HCT116 (cell line): ENCODE measurements around the gene ANXA4. TPM values are rescaled to one million over a fixed set of nuclear protein-coding genes. Genes with fewer than 3 reads are reported as not detected.
A peak's percentile ranks its signal among the peaks of the same experiment; 100 is the strongest.

ENCODE experiments used
- ATAC-seq: fragments of 200-7000 bp; cut with Tn5 transposase; 2 replicates; pipeline ENCODE4 v1.9.1; 2020; ENCODE audit warnings: mild to moderate bottlenecking, moderate library complexity
- BruUV-seq: library from RNA; stranded (reverse); fragments of 400-500 nt; replicated peaks from 2 replicates; lab custom pipeline; 2021; lab: Mats Ljungman, UMichigan
- CTCF ChIA-PET: fragments of 300-600 bp; sonication (Branson Sonifier 250); formaldehyde crosslinking; loops from one replicate; lab custom pipeline; 2021; ENCODE audit warnings: antibody characterized with exemption; lab: Charles Lee
- POLR2A ChIA-PET: fragments of 300-600, 350-600 bp; sonication (Branson Sonifier 250); formaldehyde crosslinking; loops from one replicate; lab custom pipeline; 2021; ENCODE audit warnings: antibody characterized with exemption; lab: Charles Lee
- RAD21 ChIA-PET, 2 experiments: fragments of 300-600 bp; sonication (Branson Sonifier 250); formaldehyde crosslinking; loops; one replicate each; lab custom pipeline; 2023; ENCODE audit warnings: low total read pairs in 2 of 2; ENCODE audit not compliant: uncharacterized antibody in 2 of 2, unreplicated experiment in 2 of 2, low non-redundant PET in 1 of 2; lab: Charles Lee
- DNase-seq: peaks from one replicate; pipeline ENCODE4 v3.0.0-alpha.2; 2010; ENCODE audit warnings: low read depth, low spot score
- H2AFZ ChIP-seq: fragments of 200-600 bp; shearing (Covaris generic), sonication (generic); 2 replicates; pipeline ENCODE4 v1.6.1; 2017; ENCODE audit warnings: low read depth, mixed run types, mixed read lengths, antibody characterized with exemption, low read length; ENCODE audit not compliant: poor library complexity, severe bottlenecking
- H3K27ac ChIP-seq: 2 replicates; pipeline ENCODE4 v1.5.1; 2012; ENCODE audit warnings: low read depth, low read length
- H3K27me3 ChIP-seq: fragments of 200-600 bp; sonication (generic); 2 replicates; pipeline ENCODE4 v1.6.1; 2016; ENCODE audit warnings: mixed run types, low read length, mixed read lengths; ENCODE audit not compliant: insufficient read depth
- H3K36me3 ChIP-seq, 2 experiments: fragments of 200-500 bp in 1 of 2; fragments of 200-600 bp in 1 of 2; sonication (Bioruptor generic) in 1 of 2; sonication (generic) in 1 of 2; 2 replicates each; pipeline versions ENCODE4 v1.5.1 to v1.6.1; 2014 to 2016; ENCODE audit warnings: low read length in 2 of 2, inconsistent platforms in 1 of 2, mixed read lengths in 1 of 2, mixed run types in 1 of 2; ENCODE audit not compliant: insufficient read depth in 2 of 2, control insufficient read depth in 1 of 2
- H3K4me1 ChIP-seq, 2 experiments: fragments of 200-600 bp in 1 of 2; sonication (generic) in 1 of 2; 2 replicates each; pipeline versions ENCODE4 v1.5.1 to v1.6.1; 2012 to 2017; ENCODE audit warnings: low read length in 2 of 2, inconsistent platforms in 1 of 2, mild to moderate bottlenecking in 1 of 2, mixed read lengths in 1 of 2, mixed run types in 1 of 2, moderate library complexity in 1 of 2; ENCODE audit not compliant: insufficient read depth in 2 of 2, control insufficient read depth in 1 of 2
- H3K4me2 ChIP-seq: fragments of 200-600 bp; sonication (generic); 2 replicates; pipeline ENCODE4 v1.6.1; 2017; ENCODE audit warnings: mixed run types, low read length, mixed read lengths
- H3K4me3 ChIP-seq, 2 experiments: fragments of 200-600 bp in 1 of 2; sonication (generic) in 1 of 2; replicated peaks in 1 of 2; 2 replicates each; pipeline ENCODE4 v1.5.1; 2011 to 2016; ENCODE audit warnings: low read length in 2 of 2, control low read depth in 1 of 2, low read depth in 1 of 2, mild to moderate bottlenecking in 1 of 2, mixed read lengths in 1 of 2, mixed run types in 1 of 2
- H3K79me2 ChIP-seq: fragments of 200-600 bp; sonication (generic); 2 replicates; pipeline ENCODE4 v1.6.1; 2017; ENCODE audit warnings: mild to moderate bottlenecking, mixed run types, low read length, moderate library complexity, mixed read lengths; ENCODE audit not compliant: insufficient read depth
- H3K9ac ChIP-seq: fragments of 200-600 bp; sonication (generic); 2 replicates; pipeline ENCODE4 v1.6.1; 2016; ENCODE audit warnings: low read length, mixed read lengths
- H3K9me2 ChIP-seq: fragments of 200-600 bp; sonication (generic), shearing (Covaris generic); 2 replicates; pipeline ENCODE4 v1.6.1; 2017; ENCODE audit warnings: mixed run types, mild to moderate bottlenecking, moderate library complexity; ENCODE audit not compliant: insufficient read depth
- H3K9me3 ChIP-seq, 2 experiments: fragments of 200-500 bp in 1 of 2; fragments of 200-600 bp in 1 of 2; sonication (Bioruptor generic) in 1 of 2; sonication (generic) in 1 of 2; 2 replicates each; pipeline ENCODE4 v1.6.1; 2014 to 2017; ENCODE audit warnings: low read length in 2 of 2, mixed read lengths in 2 of 2, inconsistent platforms in 1 of 2, low read depth in 1 of 2, mild to moderate bottlenecking in 1 of 2, mixed run types in 1 of 2, moderate library complexity in 1 of 2; ENCODE audit not compliant: control insufficient read depth in 1 of 2, insufficient read depth in 1 of 2
- H4K20me1 ChIP-seq: fragments of 200-600 bp; sonication (generic), shearing (Covaris generic); 2 replicates; pipeline ENCODE4 v1.6.1; 2017; ENCODE audit warnings: mixed run types, mild to moderate bottlenecking, moderate library complexity; ENCODE audit not compliant: insufficient read depth
- ATF3 ChIP-seq: IDR thresholded peaks from 2 replicates; pipeline ENCODE4 v1.6.1; 2012
- CBX3 ChIP-seq: IDR thresholded peaks from 2 replicates; pipeline ENCODE4 v1.6.1; 2012; ENCODE audit warnings: low read depth
- CEBPB ChIP-seq: IDR thresholded peaks from 2 replicates; pipeline ENCODE4 v1.6.1; 2012; ENCODE audit warnings: low read depth
- ELF1 ChIP-seq: IDR thresholded peaks from 2 replicates; pipeline ENCODE4 v1.6.1; 2012; ENCODE audit warnings: low read depth, borderline replicate concordance
- EZH2 ChIP-seq: fragments of 200-600 bp; sonication (generic); IDR thresholded peaks from 2 replicates; pipeline ENCODE4 v1.6.1; 2017; ENCODE audit warnings: antibody characterized with exemption, mixed run types
- FOSL1 ChIP-seq: IDR thresholded peaks from 2 replicates; pipeline ENCODE4 v1.6.1; 2012; ENCODE audit warnings: low read depth
- JUND ChIP-seq: IDR thresholded peaks from 2 replicates; pipeline ENCODE4 v1.6.1; 2012
- POLR2AphosphoS5 ChIP-seq: IDR thresholded peaks from 2 replicates; pipeline ENCODE4 v1.6.1; 2011; ENCODE audit warnings: mild to moderate bottlenecking, low read depth, low read length, moderate library complexity
- RAD21 ChIP-seq: IDR thresholded peaks from 2 replicates; pipeline ENCODE4 v1.6.1; 2012; ENCODE audit warnings: low read depth, mild to moderate bottlenecking
- SIN3A ChIP-seq: IDR thresholded peaks from 2 replicates; pipeline ENCODE4 v1.6.1; 2012; ENCODE audit warnings: low read depth
- SP1 ChIP-seq: IDR thresholded peaks from 2 replicates; pipeline ENCODE4 v1.6.1; 2012; ENCODE audit warnings: low read depth
- YY1 ChIP-seq: IDR thresholded peaks from 2 replicates; pipeline ENCODE4 v1.6.1; 2011; ENCODE audit warnings: low read length, low read depth, moderate library complexity, mild to moderate bottlenecking; ENCODE audit not compliant: insufficient replicate concordance; ENCODE audit errors: extremely low read depth
- ZFX ChIP-seq: fragments of 450-650 bp; IDR thresholded peaks from 2 replicates; pipeline ENCODE4 v1.6.1; 2017
- ZNF274 ChIP-seq: fragments of 200-500 bp; sonication (Bioruptor generic); IDR thresholded peaks from 2 replicates; pipeline ENCODE4 v1.6.1; 2014; ENCODE audit warnings: mild to moderate bottlenecking, low read depth, low read length, inconsistent platforms
- intact Hi-C: fragments of 100-400 bp; cut with micrococcal nuclease; formaldehyde crosslinking; loops from 2 replicates; pipeline ENCODE4 v1.10.0; 2022
- total RNA-seq: library from RNA; stranded (reverse); gene quantifications from one replicate; pipeline ENCODE4 v1.2.1, GENCODE V29; 2021; ENCODE audit not compliant: unreplicated experiment
- TF ChIP-seq, protein P1 (sequence below): IDR thresholded peaks from 2 replicates; pipeline ENCODE4 v1.6.1; 2012; ENCODE audit warnings: low read depth
- TF ChIP-seq, protein P2 (sequence below): IDR thresholded peaks from 2 replicates; pipeline ENCODE4 v1.6.1; 2012

Gene ANXA4
- total RNA-seq, 1 experiment from 2014 or later = 64.6 TPM

GRCh38 chr2:69754633-69755032 is 12.7 kb downstream of the ANXA4 start:
- Histone ChIP-seq H3K79me2 (peaks cover 75% of the 10 kb centered on the region), H3K27ac (no peak overlapping the region), H2AFZ (no peak overlapping the region), H3K4me1 (peaks cover 18 to 33% of the 10 kb centered on the region in 2 experiments), H3K9me2 (no peaks in the 10 kb centered on the region), H3K4me2 (peak overlapping the region; percentile 78; the same call in 1 of the 2 replicates), H3K27me3 (no peaks in the 10 kb centered on the region), H3K4me3 (no peak overlapping the region), H4K20me1 (no peaks in the 10 kb centered on the region), H3K36me3 (no peaks in the 10 kb centered on the region), H3K9me3 (no peaks in the 10 kb centered on the region), H3K9ac (no peak overlapping the region)
- no peak for DNase-seq
- BruUV-seq = no TSS peak
- POLR2A ChIA-PET = interaction anchor here (1.9 kb wide), 1 partner anchor 13 kb away, joined by 8 read pairs; the partner anchor contains the start of gene ANXA4
- no peak for ATAC-seq
- TF ChIP-seq ZNF274 = no peak
- TF ChIP-seq ZFX = no peak
- no peak for TF ChIP-seq ELF1
- TF ChIP-seq SIN3A = no peak
- TF ChIP-seq RAD21 = no peak
- CTCF ChIA-PET = no interaction called here
- intact Hi-C loops = no loop called here
- RAD21 ChIA-PET = no interaction called here

DNA sequence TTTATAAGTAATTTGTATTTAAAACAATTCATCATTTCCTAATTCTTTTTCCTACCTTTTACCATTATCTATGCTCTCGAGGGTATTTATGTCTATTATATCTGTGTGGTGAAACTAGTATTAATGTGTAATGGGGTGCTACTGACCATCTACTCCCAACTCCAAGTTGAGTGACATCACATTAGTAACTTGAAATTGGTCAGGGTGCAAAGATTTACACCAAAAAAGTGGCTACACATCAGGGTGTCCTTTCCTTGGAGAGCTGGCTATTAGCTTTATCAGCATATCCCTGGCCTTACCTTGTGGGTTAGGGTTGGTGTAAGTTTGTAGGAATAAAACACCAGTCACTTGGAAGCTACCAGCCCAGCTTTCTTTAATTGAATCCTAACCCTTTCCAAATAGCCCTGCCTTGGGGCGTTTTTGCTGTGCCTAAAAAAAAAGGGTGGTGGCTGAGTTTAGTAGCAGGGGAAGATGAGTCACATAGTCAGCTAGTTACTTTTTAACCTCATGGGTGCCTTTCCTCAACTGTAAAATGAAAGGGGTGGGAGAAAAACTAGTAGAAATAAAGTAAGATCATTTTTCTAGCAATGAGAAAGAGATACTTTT is 14.0 kb downstream of the ANXA4 start:
- H3K4me1 ChIP-seq = peaks cover 18 to 33% of the 10 kb centered on the region in 2 experiments
- peak; percentile 84 for TF ChIP-seq JUND
- 0 out of 2 replicates have a peak, but pooled peaks have one; percentile 26 for TF ChIP-seq RAD21
- peak; percentile 34; the same call in 1 of the 2 replicates for TF ChIP-seq POLR2AphosphoS5
- TF ChIP-seq EZH2 = no peak
- TF ChIP-seq YY1 = no peak
- peak; percentile 65; the same call in 1 of the 2 replicates for TF ChIP-seq CBX3
- peak; percentile 30; the same call in 1 of the 2 replicates for TF ChIP-seq CEBPB
- TF ChIP-seq SIN3A = 0 out of 2 replicates have a peak, but pooled peaks have one; percentile 11
- TF ChIP-seq, protein P1, sequence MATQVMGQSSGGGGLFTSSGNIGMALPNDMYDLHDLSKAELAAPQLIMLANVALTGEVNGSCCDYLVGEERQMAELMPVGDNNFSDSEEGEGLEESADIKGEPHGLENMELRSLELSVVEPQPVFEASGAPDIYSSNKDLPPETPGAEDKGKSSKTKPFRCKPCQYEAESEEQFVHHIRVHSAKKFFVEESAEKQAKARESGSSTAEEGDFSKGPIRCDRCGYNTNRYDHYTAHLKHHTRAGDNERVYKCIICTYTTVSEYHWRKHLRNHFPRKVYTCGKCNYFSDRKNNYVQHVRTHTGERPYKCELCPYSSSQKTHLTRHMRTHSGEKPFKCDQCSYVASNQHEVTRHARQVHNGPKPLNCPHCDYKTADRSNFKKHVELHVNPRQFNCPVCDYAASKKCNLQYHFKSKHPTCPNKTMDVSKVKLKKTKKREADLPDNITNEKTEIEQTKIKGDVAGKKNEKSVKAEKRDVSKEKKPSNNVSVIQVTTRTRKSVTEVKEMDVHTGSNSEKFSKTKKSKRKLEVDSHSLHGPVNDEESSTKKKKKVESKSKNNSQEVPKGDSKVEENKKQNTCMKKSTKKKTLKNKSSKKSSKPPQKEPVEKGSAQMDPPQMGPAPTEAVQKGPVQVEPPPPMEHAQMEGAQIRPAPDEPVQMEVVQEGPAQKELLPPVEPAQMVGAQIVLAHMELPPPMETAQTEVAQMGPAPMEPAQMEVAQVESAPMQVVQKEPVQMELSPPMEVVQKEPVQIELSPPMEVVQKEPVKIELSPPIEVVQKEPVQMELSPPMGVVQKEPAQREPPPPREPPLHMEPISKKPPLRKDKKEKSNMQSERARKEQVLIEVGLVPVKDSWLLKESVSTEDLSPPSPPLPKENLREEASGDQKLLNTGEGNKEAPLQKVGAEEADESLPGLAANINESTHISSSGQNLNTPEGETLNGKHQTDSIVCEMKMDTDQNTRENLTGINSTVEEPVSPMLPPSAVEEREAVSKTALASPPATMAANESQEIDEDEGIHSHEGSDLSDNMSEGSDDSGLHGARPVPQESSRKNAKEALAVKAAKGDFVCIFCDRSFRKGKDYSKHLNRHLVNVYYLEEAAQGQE = no peak
- peak; percentile 79 for TF ChIP-seq FOSL1
- peak; percentile 76 for TF ChIP-seq SP1
- TF ChIP-seq, protein P2, sequence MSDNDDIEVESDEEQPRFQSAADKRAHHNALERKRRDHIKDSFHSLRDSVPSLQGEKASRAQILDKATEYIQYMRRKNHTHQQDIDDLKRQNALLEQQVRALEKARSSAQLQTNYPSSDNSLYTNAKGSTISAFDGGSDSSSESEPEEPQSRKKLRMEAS = peak; percentile 49; the same call in 1 of the 2 replicates
- TF ChIP-seq ATF3 = no peak
- TF ChIP-seq, all 23 proteins: peak for 9
- intact Hi-C loops = no loop called here
- peak; percentile 78 for DNase-seq
- ChIA-PET CTCF (interaction anchor here (1.1 to 1.8 kb wide), 2 partner anchors 14 to 31 kb away, joined by 3 to 14 read pairs; partner anchors contain the start of gene ANXA4), RAD21 (interaction anchor here (0.8 to 1.1 kb wide), 2 partner anchors 31 kb away, joined by 3 to 6 read pairs; no protein-coding TSS in a partner anchor), POLR2A (interaction anchor here (1.1 to 1.9 kb wide), 3 partner anchors 12 to 15 kb away, joined by 4 to 8 read pairs (median 5); partner anchors contain the start of gene ANXA4)
- BruUV-seq = no TSS peak
- H2AFZ ChIP-seq = no peak overlapping the region
- peak overlapping the region; percentile 78 for H3K4me2 ChIP-seq
- no peaks in the 10 kb centered on the region for H3K36me3 ChIP-seq
- peak; percentile 93 for ATAC-seq
- no peaks in the 10 kb centered on the region for H4K20me1 ChIP-seq
- peaks cover 70% of the 10 kb centered on the region for H3K79me2 ChIP-seq
- H3K27ac ChIP-seq = peak overlapping the region; percentile 53
- H3K27me3 ChIP-seq = no peaks in the 10 kb centered on the region
- no peaks in the 10 kb centered on the region for H3K9me2 ChIP-seq
- peak overlapping the region; percentile 24 to 48 for H3K4me3 ChIP-seq
- H3K9ac ChIP-seq = peak overlapping the region; percentile 44
- no peaks in the 10 kb centered on the region for H3K9me3 ChIP-seq
